GM19397 (cell line): ENCODE results near the gene SPINK5.
"Not testable (repeated sequence)": the region's sequence is repeated elsewhere in the genome, so short reads cannot be mapped to it uniquely, and the experiment has no call there.

ENCODE experiments used
- ATAC-seq: cut with Tn5 transposase; IDR thresholded peaks from one replicate; pipeline ENCODE4 v1.9.1; 2021; ENCODE audit warnings: mild to moderate bottlenecking, moderate library complexity; ENCODE audit not compliant: unreplicated experiment

Gene SPINK5

GRCh38 chr5:148063861-148064260 is at the start of gene SPINK5:
Gene SPINK5 (plus strand): TSS chr5:148063980. CDS start chr5:148064045, 65 bp downstream.
- ATAC-seq: no peak

- no peak for ATAC-seq
Measured at GRCh38 chr5:148014276-148014675, 49.5 kb upstream of the SPINK5 start.

GRCh38 chr5:148020257-148020988 is 43.4 kb upstream of the SPINK5 start:
- ATAC-seq: no peak

GRCh38 chr5:148027505-148027904 is 36.3 kb upstream of the SPINK5 start:
- ATAC-seq: no peak

- no peak for ATAC-seq
Measured at GRCh38 chr5:148029131-148029530, 34.6 kb upstream of the SPINK5 start.

- no peak for ATAC-seq
Measured at GRCh38 chr5:148033134-148033533, 30.6 kb upstream of the SPINK5 start.

- no peak for ATAC-seq
Measured at GRCh38 chr5:148035676-148036075, 28.1 kb upstream of the SPINK5 start.

GRCh38 chr5:148042881-148043280 is 20.9 kb upstream of the SPINK5 start:
- no peak for ATAC-seq

- no peak for ATAC-seq
Measured at GRCh38 chr5:148043705-148044104, 20.1 kb upstream of the SPINK5 start.

- ATAC-seq: not testable (repeated sequence)
Measured at GRCh38 chr5:148055160-148055559, 8.6 kb upstream of the SPINK5 start.

- ATAC-seq: no peak
Measured at GRCh38 chr5:148060309-148060708, 3.5 kb upstream of the SPINK5 start.

GRCh38 chr5:148060881-148061280 is 2.9 kb upstream of the SPINK5 start:
- no peak for ATAC-seq

GRCh38 chr5:148070621-148071020 is 6.8 kb downstream of the SPINK5 start:
- no peak for ATAC-seq

GRCh38 chr5:148072207-148072606 is 8.4 kb downstream of the SPINK5 start:
- no peak for ATAC-seq

- ATAC-seq: no peak
Measured at GRCh38 chr5:148075529-148075928, 11.7 kb downstream of the SPINK5 start.

GRCh38 chr5:148083203-148083602 is 19.4 kb downstream of the SPINK5 start:
- ATAC-seq: no peak

- no peak for ATAC-seq
Measured at GRCh38 chr5:148084269-148084668, 20.5 kb downstream of the SPINK5 start.

- no peak for ATAC-seq
Measured at GRCh38 chr5:148085310-148085709, 21.5 kb downstream of the SPINK5 start.

GRCh38 chr5:148085977-148086705 is 22.4 kb downstream of the SPINK5 start:
- no peak for ATAC-seq

GRCh38 chr5:148090146-148090772 is 26.5 kb downstream of the SPINK5 start:
- no peak for ATAC-seq

GRCh38 chr5:148090773-148091250 is 27.0 kb downstream of the SPINK5 start:
- no peak for ATAC-seq
